Osteocyte (in vitro differentiated cells): Measurements from ENCODE around the gene HES7. TPM values are rescaled to one million over a fixed set of nuclear protein-coding genes. Genes with fewer than 3 reads are reported as not detected.

Experiments
- DNase-seq: peaks from one replicate; pipeline ENCODE4 v3.0.0; 2021; ENCODE audit warnings: mixed read lengths; ENCODE audit not compliant: unreplicated experiment; ENCODE audit errors: extremely low spot score
- H3K27ac Mint-ChIP-seq: one replicate; pipeline ENCODE4 v1.8.0; 2021; ENCODE audit warnings: mild to moderate bottlenecking, mixed read lengths; ENCODE audit not compliant: unreplicated experiment
- H3K27me3 Mint-ChIP-seq: one replicate; pipeline ENCODE4 v1.8.0; 2021; ENCODE audit warnings: mixed read lengths; ENCODE audit not compliant: unreplicated experiment
- H3K36me3 Mint-ChIP-seq: one replicate; pipeline ENCODE4 v1.8.0; 2021; ENCODE audit warnings: mixed read lengths; ENCODE audit not compliant: unreplicated experiment
- H3K4me1 Mint-ChIP-seq: one replicate; pipeline ENCODE4 v1.8.0; 2021; ENCODE audit warnings: mixed read lengths; ENCODE audit not compliant: unreplicated experiment
- H3K4me3 Mint-ChIP-seq: one replicate; pipeline ENCODE4 v1.8.0; 2021; ENCODE audit warnings: mild to moderate bottlenecking, moderate library complexity, mixed read lengths; ENCODE audit not compliant: unreplicated experiment
- H3K9me3 Mint-ChIP-seq: one replicate; pipeline ENCODE4 v1.8.0; 2021; ENCODE audit warnings: mixed read lengths; ENCODE audit not compliant: unreplicated experiment
- CTCF ChIP-seq: fragments of 200-600 bp; sonication (generic); IDR thresholded peaks from 2 replicates; pipeline ENCODE4 v1.5.0; 2021; ENCODE audit warnings: antibody characterized with exemption, mild to moderate bottlenecking, moderate library complexity
- total RNA-seq: library from RNA; stranded (reverse); gene quantifications from 2 replicates; pipeline ENCODE4 v1.2.1, GENCODE V29; 2021

HES7 gene
- total RNA-seq, 1 donor from 2014 or later = 2.3 TPM

GRCh38 chr17:8154608-8155155 is 30.8 kb upstream of the HES7 start:
- no peak for DNase-seq
- H3K27ac Mint-ChIP-seq = no peak overlapping the region

GRCh38 chr17:8153957-8154607 is 30.2 kb upstream of the HES7 start:
- no peak overlapping the region for H3K27ac Mint-ChIP-seq
- peak; percentile 100 for DNase-seq
- no peaks in the 10 kb centered on the region for H3K9me3 Mint-ChIP-seq
- H3K36me3 Mint-ChIP-seq = peaks cover 8% of the 10 kb centered on the region
- H3K27me3 Mint-ChIP-seq = no peaks in the 10 kb centered on the region
- H3K4me3 Mint-ChIP-seq = no peak overlapping the region
- TF ChIP-seq CTCF = no peak
- H3K4me1 Mint-ChIP-seq = peaks cover 50% of the 10 kb centered on the region

More at GRCh38 chr17:8154608-8155155, 30.8 kb upstream of the HES7 start:
- Mint-ChIP-seq H3K36me3 (peaks cover 3% of the 10 kb centered on the region), H3K9me3 (no peaks in the 10 kb centered on the region), H3K27me3 (no peaks in the 10 kb centered on the region), H3K4me3 (no peak overlapping the region), H3K4me1 (peaks cover 52% of the 10 kb centered on the region)
- TF ChIP-seq CTCF = no peak

- Mint-ChIP-seq H3K27ac (no peak overlapping the region), H3K4me3 (no peak overlapping the region), H3K27me3 (no peaks in the 10 kb centered on the region), H3K4me1 (peaks cover 46% of the 10 kb centered on the region), H3K9me3 (no peaks in the 10 kb centered on the region), H3K36me3 (peaks cover 9% of the 10 kb centered on the region)
- no peak for DNase-seq
- no peak for TF ChIP-seq CTCF
Observed at GRCh38 chr17:8153525-8153956, 29.6 kb upstream of the HES7 start.

GRCh38 chr17:8153031-8153451 is 29.1 kb upstream of the HES7 start:
- Mint-ChIP-seq H3K27ac (no peak overlapping the region), H3K27me3 (no peaks in the 10 kb centered on the region), H3K4me3 (no peak overlapping the region), H3K36me3 (peaks cover 11% of the 10 kb centered on the region), H3K4me1 (peaks cover 46% of the 10 kb centered on the region), H3K9me3 (no peaks in the 10 kb centered on the region)
- DNase-seq = no peak
- no peak for TF ChIP-seq CTCF

GRCh38 chr17:8152112-8152775 is 28.3 kb upstream of the HES7 start, which contains the start of gene PER1:
PER1 (minus strand) TSS chr17:8152404; CDS start chr17:8150706, 1,698 bp downstream.
- Mint-ChIP-seq H3K9me3 (no peaks in the 10 kb centered on the region), H3K36me3 (peaks cover 17% of the 10 kb centered on the region), H3K27ac (no peak within 1 kb of the TSS), H3K27me3 (no peaks in the 10 kb centered on the region), H3K4me3 (peak within 1 kb of the TSS; percentile 91), H3K4me1 (peaks cover 46% of the 10 kb centered on the region)
- no peak for TF ChIP-seq CTCF
- peak; percentile 98 for DNase-seq
